Thyroid gland (tissue), 4 donors: ENCODE measurements around the gene CXCL14.

Source experiments
- POLR2A ChIP-seq, 2 donors: fragments of 450-650 bp; IDR thresholded peaks; one replicate each; pipeline ENCODE4 v1.6.1; 2017; ENCODE audit warnings: antibody characterized with exemption in 2 of 2, mild to moderate bottlenecking in 2 of 2, moderate library complexity in 1 of 2
- TF ChIP-seq, protein P1 (sequence below), 6 experiments: fragments of 200-600 bp in 3 of 6; fragments of 450-650 bp in 3 of 6; sonication (generic) in 3 of 6; IDR thresholded peaks; one replicate each; pipeline ENCODE4 v1.5.1; 2016 to 2019; ENCODE audit warnings: antibody characterized with exemption in 6 of 6, mild to moderate bottlenecking in 2 of 6, inconsistent platforms in 1 of 6, moderate library complexity in 1 of 6

GRCh38 chr5:135577421-135577820, 1.4 kb downstream of the CXCL14 start:
- TF ChIP-seq POLR2A (IDR thresholded peaks at IDR 0.05): no peak
- TF ChIP-seq, protein P1, sequence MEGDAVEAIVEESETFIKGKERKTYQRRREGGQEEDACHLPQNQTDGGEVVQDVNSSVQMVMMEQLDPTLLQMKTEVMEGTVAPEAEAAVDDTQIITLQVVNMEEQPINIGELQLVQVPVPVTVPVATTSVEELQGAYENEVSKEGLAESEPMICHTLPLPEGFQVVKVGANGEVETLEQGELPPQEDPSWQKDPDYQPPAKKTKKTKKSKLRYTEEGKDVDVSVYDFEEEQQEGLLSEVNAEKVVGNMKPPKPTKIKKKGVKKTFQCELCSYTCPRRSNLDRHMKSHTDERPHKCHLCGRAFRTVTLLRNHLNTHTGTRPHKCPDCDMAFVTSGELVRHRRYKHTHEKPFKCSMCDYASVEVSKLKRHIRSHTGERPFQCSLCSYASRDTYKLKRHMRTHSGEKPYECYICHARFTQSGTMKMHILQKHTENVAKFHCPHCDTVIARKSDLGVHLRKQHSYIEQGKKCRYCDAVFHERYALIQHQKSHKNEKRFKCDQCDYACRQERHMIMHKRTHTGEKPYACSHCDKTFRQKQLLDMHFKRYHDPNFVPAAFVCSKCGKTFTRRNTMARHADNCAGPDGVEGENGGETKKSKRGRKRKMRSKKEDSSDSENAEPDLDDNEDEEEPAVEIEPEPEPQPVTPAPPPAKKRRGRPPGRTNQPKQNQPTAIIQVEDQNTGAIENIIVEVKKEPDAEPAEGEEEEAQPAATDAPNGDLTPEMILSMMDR (IDR thresholded peaks at IDR 0.05): no peak
